GM21447 (cell line): ENCODE results near the gene CACNB1.

Source experiments
- ATAC-seq: cut with Tn5 transposase; IDR thresholded peaks from one replicate; pipeline ENCODE4 v1.9.1; 2021; ENCODE audit not compliant: unreplicated experiment

The CACNB1 gene

GRCh38 chr17:39225959-39226683 lies 28.7 kb upstream of the CACNB1 start:
- no peak for ATAC-seq

- ATAC-seq = no peak
Observed at GRCh38 chr17:39225308-39225958, 28.0 kb upstream of the CACNB1 start, which contains the start of gene STAC2. Gene STAC2, minus strand, starts transcription at chr17:39225945. Its CDS starts 443 bp downstream, at chr17:39225502.

GRCh38 chr17:39224778-39225307 lies 27.4 kb upstream of the CACNB1 start:
- no peak for ATAC-seq

- ATAC-seq = no peak
Observed at GRCh38 chr17:39223907-39224777, 26.7 kb upstream of the CACNB1 start.

GRCh38 chr17:39222866-39223834 lies 25.7 kb upstream of the CACNB1 start:
- ATAC-seq = no peak

- no peak for ATAC-seq
Observed at GRCh38 chr17:39222151-39222550, 24.7 kb upstream of the CACNB1 start.

GRCh38 chr17:39221572-39221971 lies 24.1 kb upstream of the CACNB1 start:
- ATAC-seq = no peak

GRCh38 chr17:39219647-39220154 lies 22.2 kb upstream of the CACNB1 start:
- ATAC-seq = no peak

- ATAC-seq = no peak
Observed at GRCh38 chr17:39218906-39219305, 21.4 kb upstream of the CACNB1 start.

GRCh38 chr17:39217734-39218369 lies 20.4 kb upstream of the CACNB1 start:
- ATAC-seq = no peak

GRCh38 chr17:39213852-39214251 lies 16.4 kb upstream of the CACNB1 start:
- no peak for ATAC-seq

- ATAC-seq = no peak
Observed at GRCh38 chr17:39212841-39213480, 15.5 kb upstream of the CACNB1 start.

- no peak for ATAC-seq
Observed at GRCh38 chr17:39212195-39212810, 14.8 kb upstream of the CACNB1 start.

- ATAC-seq = no peak
Observed at GRCh38 chr17:39210093-39210434, 12.6 kb upstream of the CACNB1 start.

GRCh38 chr17:39209317-39210092 lies 12.0 kb upstream of the CACNB1 start:
- ATAC-seq = no peak

- peak; percentile 61 for ATAC-seq
Observed at GRCh38 chr17:39208893-39209292, 11.4 kb upstream of the CACNB1 start.

- ATAC-seq = no peak
Observed at GRCh38 chr17:39208136-39208535, 10.7 kb upstream of the CACNB1 start.

- no peak for ATAC-seq
Observed at GRCh38 chr17:39205112-39205526, 7.7 kb upstream of the CACNB1 start.
